WTC11 (cell line): Measurements from ENCODE around the gene NWD2. TPM values are rescaled to one million over a fixed set of nuclear protein-coding genes. Genes with fewer than 3 reads are reported as not detected.

Experiments used
- ATAC-seq: fragments of 200-7000 bp; cut with Tn5 transposase; 2 replicates; pipeline ENCODE4 v1.10.0; 2021; ENCODE audit warnings: mild to moderate bottlenecking, moderate library complexity
- CTCF ChIA-PET: fragments of 300-600 bp; sonication (Branson Sonifier 250); formaldehyde crosslinking; loops from one replicate; lab custom pipeline; 2021; ENCODE audit warnings: antibody characterized with exemption; lab: Charles Lee
- POLR2A ChIA-PET: fragments of 350-600 bp; sonication (Branson Sonifier 250); formaldehyde crosslinking; loops from one replicate; lab custom pipeline; 2021; ENCODE audit warnings: antibody characterized with exemption; lab: Charles Lee
- DNase-seq: peaks from one replicate; pipeline ENCODE4 v3.0.0; 2021; ENCODE audit warnings: low spot score
- H3K27ac Mint-ChIP-seq: 2 replicates; pipeline ENCODE4 v1.8.0; 2021; ENCODE audit warnings: mixed read lengths
- H3K27me3 Mint-ChIP-seq: 2 replicates; pipeline ENCODE4 v1.8.0; 2021; ENCODE audit warnings: low read depth, mild to moderate bottlenecking, moderate library complexity, mixed read lengths
- H3K36me3 Mint-ChIP-seq: 2 replicates; pipeline ENCODE4 v1.8.0; 2021; ENCODE audit warnings: mixed read lengths
- H3K4me1 Mint-ChIP-seq: 2 replicates; pipeline ENCODE4 v1.8.0; 2022; ENCODE audit warnings: mixed read lengths
- H3K4me3 Mint-ChIP-seq: 2 replicates; pipeline ENCODE4 v1.8.0; 2021; ENCODE audit warnings: mild to moderate bottlenecking, moderate library complexity, mixed read lengths
- H3K9me3 Mint-ChIP-seq: 2 replicates; pipeline ENCODE4 v1.8.0; 2021; ENCODE audit warnings: mixed read lengths
- ARID4B ChIP-seq: sonication (generic); formaldehyde crosslinking; IDR thresholded peaks from 2 replicates; pipeline ENCODE4 v1.8.0; 2023; ENCODE audit warnings: missing genetic modification reagents, mild to moderate bottlenecking, borderline replicate concordance
- CBFB ChIP-seq: sonication (generic); formaldehyde crosslinking; IDR thresholded peaks from 2 replicates; pipeline ENCODE4 v1.8.1; 2022; ENCODE audit warnings: mild to moderate bottlenecking, low read depth, missing genetic modification reagents
- CREB1 ChIP-seq: sonication (generic); formaldehyde crosslinking; IDR thresholded peaks from 2 replicates; pipeline ENCODE4 v1.8.0; 2023; ENCODE audit warnings: mild to moderate bottlenecking, missing genetic modification reagents
- E2F4 ChIP-seq: sonication (generic); formaldehyde crosslinking; IDR thresholded peaks from 2 replicates; pipeline ENCODE4 v1.8.1; 2022; ENCODE audit warnings: low read depth, mild to moderate bottlenecking, moderate library complexity, missing genetic modification reagents, borderline replicate concordance
- ERG ChIP-seq: fragments of 250-450 bp; sonication (Bioruptor Pico); IDR thresholded peaks from 2 replicates; pipeline ENCODE4 v1.8.0; 2021; ENCODE audit warnings: mild to moderate bottlenecking
- ESRRA ChIP-seq: sonication (generic); formaldehyde crosslinking; IDR thresholded peaks from 2 replicates; pipeline ENCODE4 v1.8.1; 2022; ENCODE audit warnings: mild to moderate bottlenecking, missing genetic modification reagents, borderline replicate concordance
- HMGA2 ChIP-seq: fragments of 250-450 bp; sonication (Bioruptor Pico); IDR thresholded peaks from 2 replicates; pipeline ENCODE4 v1.4.0; 2021; ENCODE audit warnings: mild to moderate bottlenecking, moderate library complexity
- NFATC4 ChIP-seq: fragments of 250-450 bp; sonication (Bioruptor Pico); IDR thresholded peaks from 2 replicates; pipeline ENCODE4 v1.9.0; 2021; ENCODE audit warnings: mild to moderate bottlenecking
- NR1H2 ChIP-seq: sonication (generic); formaldehyde crosslinking; IDR thresholded peaks from 2 replicates; pipeline ENCODE4 v1.9.0; 2021; ENCODE audit warnings: mild to moderate bottlenecking, moderate library complexity, missing genetic modification reagents
- NR3C1 ChIP-seq: sonication (generic); formaldehyde crosslinking; conservative IDR thresholded peaks from 2 replicates; pipeline ENCODE4 v1.8.1; 2023; ENCODE audit warnings: low read depth, mild to moderate bottlenecking, missing genetic modification reagents
- SMAD3 ChIP-seq: sonication (generic); formaldehyde crosslinking; IDR thresholded peaks from 2 replicates; pipeline ENCODE4 v1.8.0; 2022; ENCODE audit warnings: missing genetic modification reagents, mild to moderate bottlenecking, borderline replicate concordance
- STAT6 ChIP-seq: sonication (generic); formaldehyde crosslinking; conservative IDR thresholded peaks from 2 replicates; pipeline ENCODE4 v1.8.1; 2023; ENCODE audit warnings: mild to moderate bottlenecking, low read depth, missing genetic modification reagents, moderate library complexity
- TEAD4 ChIP-seq: sonication (generic); formaldehyde crosslinking; IDR thresholded peaks from 2 replicates; pipeline ENCODE4 v1.8.0; 2022; ENCODE audit warnings: mild to moderate bottlenecking, missing genetic modification reagents
- USF2 ChIP-seq: sonication (generic); formaldehyde crosslinking; IDR thresholded peaks from 2 replicates; pipeline ENCODE4 v1.8.1; 2023; ENCODE audit warnings: mild to moderate bottlenecking, missing genetic modification reagents, moderate library complexity
- ZBTB21 ChIP-seq: sonication (generic); formaldehyde crosslinking; IDR thresholded peaks from 2 replicates; pipeline ENCODE4 v1.8.1; 2023; ENCODE audit warnings: mild to moderate bottlenecking, missing genetic modification reagents, borderline replicate concordance
- ZNF138 ChIP-seq: sonication (generic); formaldehyde crosslinking; conservative IDR thresholded peaks from 2 replicates; pipeline ENCODE4 v1.8.1; 2022; ENCODE audit warnings: mild to moderate bottlenecking, moderate library complexity, missing genetic modification reagents
- ZNF263 ChIP-seq: sonication (generic); formaldehyde crosslinking; IDR thresholded peaks from 2 replicates; pipeline ENCODE4 v1.8.1; 2022; ENCODE audit warnings: low read depth, mild to moderate bottlenecking, moderate library complexity, missing genetic modification reagents
- ZNF396 ChIP-seq: fragments of 250-450 bp; sonication (Bioruptor Pico); IDR thresholded peaks from 2 replicates; pipeline ENCODE4 v1.8.0; 2021; ENCODE audit warnings: mild to moderate bottlenecking, moderate library complexity, borderline replicate concordance
- ZNF671 ChIP-seq: fragments of 250-450 bp; sonication (Bioruptor Pico); IDR thresholded peaks from 2 replicates; pipeline ENCODE4 v1.8.0; 2021; ENCODE audit warnings: mild to moderate bottlenecking
- total RNA-seq: library from RNA; stranded (reverse); gene quantifications from 3 replicates; pipeline ENCODE4 v1.2.3, GENCODE V29; 2021

NWD2 gene
- total RNA-seq, 1 experiment from 2014 or later: 0.07 TPM

GRCh38 chr4:37359261-37359660 lies 114.7 kb downstream of the NWD2 start:
- Mint-ChIP-seq H3K4me3 (no peak overlapping the region), H3K4me1 (no peaks in the 10 kb centered on the region), H3K36me3 (no peaks in the 10 kb centered on the region), H3K27me3 (no peaks in the 10 kb centered on the region)
- DNase-seq: no peak
- TF ChIP-seq ZNF138: no peak
- TF ChIP-seq ERG (CRISPR knock-in tag): no peak
- TF ChIP-seq NR3C1 (CRISPR knock-in tag): no peak
- TF ChIP-seq USF2 (CRISPR knock-in tag): no peak
- no peak for TF ChIP-seq E2F4 (CRISPR knock-in tag)
- TF ChIP-seq, all 79 proteins: peak for 0
- POLR2A ChIA-PET: interaction anchor here (0.5 kb wide), 2 partner anchors 28 to 499 kb away, joined by 3 to 4 read pairs; no protein-coding TSS in a partner anchor
- CTCF ChIA-PET: interaction anchor here (0.9 to 1.5 kb wide), 3 partner anchors 25 to 116 kb away, joined by 3 to 5 read pairs (median 4); no protein-coding TSS in a partner anchor
- ATAC-seq: no peak; the same call in 1 of the 2 replicates
- H3K27ac Mint-ChIP-seq: no peak overlapping the region
- H3K9me3 Mint-ChIP-seq: no peaks in the 10 kb centered on the region

GRCh38 chr4:37365888-37366287 lies 121.3 kb downstream of the NWD2 start:
- Mint-ChIP-seq H3K4me1 (no peaks in the 10 kb centered on the region), H3K27me3 (no peaks in the 10 kb centered on the region), H3K4me3 (no peak overlapping the region), H3K36me3 (no peaks in the 10 kb centered on the region), H3K9me3 (no peaks in the 10 kb centered on the region), H3K27ac (no peak overlapping the region)
- DNase-seq (no peak), ATAC-seq (no peak)
- no peak for TF ChIP-seq ZNF671 (CRISPR knock-in tag)
- TF ChIP-seq ZNF263 (CRISPR knock-in tag): no peak
- no peak for TF ChIP-seq HMGA2 (CRISPR knock-in tag)
- TF ChIP-seq SMAD3: no peak
- TF ChIP-seq NR1H2 (CRISPR knock-in tag): no peak
- TF ChIP-seq TEAD4 (CRISPR knock-in tag): no peak
- TF ChIP-seq ARID4B (CRISPR knock-in tag): no peak
- no peak for TF ChIP-seq ESRRA
- no peak for TF ChIP-seq CBFB (CRISPR knock-in tag)
- TF ChIP-seq ZNF138: no peak
- TF ChIP-seq NFATC4 (CRISPR knock-in tag): no peak
- TF ChIP-seq ZBTB21 (CRISPR knock-in tag): no peak
- no peak for TF ChIP-seq STAT6
- TF ChIP-seq NR3C1 (CRISPR knock-in tag): no peak
- TF ChIP-seq ZNF396 (CRISPR knock-in tag): no peak
- no peak for TF ChIP-seq CREB1 (CRISPR knock-in tag)
- CTCF ChIA-PET: interaction anchor here (0.9 kb wide), 1 partner anchor 122 kb away, joined by 4 read pairs; no protein-coding TSS in a partner anchor
- POLR2A ChIA-PET: no interaction called here
